Measurements from ENCODE around the gene CBX5. TPM values are rescaled to one million over a fixed set of nuclear protein-coding genes. Genes with fewer than 3 reads are reported as not detected.
"Not testable (repeated sequence)": the region's sequence is repeated elsewhere in the genome, so short reads cannot be mapped to it uniquely, and the experiment has no call there.

CBX5 gene
- total and polyA plus RNA-seq, 9 donors = 14.3 to 119 (median 94.1) TPM

DNA sequence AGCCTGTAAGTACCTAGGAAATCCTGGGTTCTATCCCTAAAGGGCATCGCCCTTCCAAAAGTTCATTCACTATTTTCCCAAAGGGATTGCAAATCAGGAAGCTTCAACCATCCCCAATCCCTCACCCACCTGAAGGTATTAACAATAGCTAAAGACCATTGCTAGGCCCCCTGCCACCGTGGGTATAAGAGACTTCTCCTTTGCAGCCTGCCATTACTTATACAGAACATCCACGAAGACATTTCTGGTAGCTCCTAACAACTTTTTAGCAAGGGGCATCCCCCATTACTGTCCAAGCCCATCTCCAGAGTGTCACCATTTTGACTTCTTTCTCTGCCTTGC lies 90.8 kb downstream of the CBX5 start:
- TF ChIP-seq, protein P1, sequence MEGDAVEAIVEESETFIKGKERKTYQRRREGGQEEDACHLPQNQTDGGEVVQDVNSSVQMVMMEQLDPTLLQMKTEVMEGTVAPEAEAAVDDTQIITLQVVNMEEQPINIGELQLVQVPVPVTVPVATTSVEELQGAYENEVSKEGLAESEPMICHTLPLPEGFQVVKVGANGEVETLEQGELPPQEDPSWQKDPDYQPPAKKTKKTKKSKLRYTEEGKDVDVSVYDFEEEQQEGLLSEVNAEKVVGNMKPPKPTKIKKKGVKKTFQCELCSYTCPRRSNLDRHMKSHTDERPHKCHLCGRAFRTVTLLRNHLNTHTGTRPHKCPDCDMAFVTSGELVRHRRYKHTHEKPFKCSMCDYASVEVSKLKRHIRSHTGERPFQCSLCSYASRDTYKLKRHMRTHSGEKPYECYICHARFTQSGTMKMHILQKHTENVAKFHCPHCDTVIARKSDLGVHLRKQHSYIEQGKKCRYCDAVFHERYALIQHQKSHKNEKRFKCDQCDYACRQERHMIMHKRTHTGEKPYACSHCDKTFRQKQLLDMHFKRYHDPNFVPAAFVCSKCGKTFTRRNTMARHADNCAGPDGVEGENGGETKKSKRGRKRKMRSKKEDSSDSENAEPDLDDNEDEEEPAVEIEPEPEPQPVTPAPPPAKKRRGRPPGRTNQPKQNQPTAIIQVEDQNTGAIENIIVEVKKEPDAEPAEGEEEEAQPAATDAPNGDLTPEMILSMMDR (IDR thresholded peaks at IDR 0.05) = no peak
- TF ChIP-seq POLR2A (IDR thresholded peaks at IDR 0.05) (no peak), EP300 (IDR thresholded peaks at IDR 0.05) (no peak)
- no peaks in the 10 kb centered on the region for H3K9me3 ChIP-seq
- no peak overlapping the region for H3K4me3 ChIP-seq
- H3K27ac ChIP-seq = no peak overlapping the region
- no peaks in the 10 kb centered on the region for H3K27me3 ChIP-seq
- WGBS, 3 donors = 7 to 11% (median 10%) methylated on average over 3 of the region's 3 CpGs
- DNase-seq = no peak
- H3K36me3 ChIP-seq = no peaks in the 10 kb centered on the region
- intact Hi-C loops (cut with DNase I) = loop anchor here in 1 of 4 donors (5.0 kb wide), 1 partner anchor 57 kb away; no protein-coding TSS in a partner anchor
- H3K4me1 ChIP-seq (ENCODE audit: insufficient read depth) = no peaks in the 10 kb centered on the region

DNA sequence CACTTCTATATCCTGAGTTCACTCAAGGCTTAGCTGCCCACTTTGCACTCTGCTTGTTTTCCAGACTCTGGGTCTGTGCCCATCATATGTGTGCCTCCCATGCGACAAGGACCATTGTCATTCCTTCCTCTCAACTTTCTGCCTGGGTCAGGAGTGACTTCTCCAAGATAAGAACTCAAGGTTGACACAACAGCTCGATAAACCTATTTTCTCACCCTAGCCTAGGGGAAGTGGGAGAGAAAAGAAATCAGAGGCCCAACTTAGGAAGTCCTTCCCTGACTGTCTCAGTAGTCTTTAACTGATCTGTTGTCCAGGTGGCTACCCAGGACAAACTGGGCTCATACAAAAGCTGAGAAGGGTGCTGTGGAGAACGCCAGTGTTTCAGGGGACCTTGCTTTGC lies 92.8 kb downstream of the CBX5 start:
- TF ChIP-seq EP300 (IDR thresholded peaks at IDR 0.05) (no peak), POLR2A (IDR thresholded peaks at IDR 0.05) (no peak)
- TF ChIP-seq, protein P1 (IDR thresholded peaks at IDR 0.05) = no peak
- H3K4me1 ChIP-seq (ENCODE audit: insufficient read depth) = no peaks in the 10 kb centered on the region
- 92 to 96% (median 93%) methylated on average over 3 of the region's 3 CpGs for WGBS, 3 donors
- no peak for DNase-seq
- H3K27ac ChIP-seq = no peak overlapping the region
- H3K4me3 ChIP-seq = no peak overlapping the region
- no peaks in the 10 kb centered on the region for H3K27me3 ChIP-seq
- H3K9me3 ChIP-seq = no peaks in the 10 kb centered on the region
- intact Hi-C loops (cut with DNase I) = loop anchor here in 1 of 4 donors (5.0 kb wide), 1 partner anchor 55 kb away; no protein-coding TSS in a partner anchor
- H3K36me3 ChIP-seq = no peaks in the 10 kb centered on the region

DNA sequence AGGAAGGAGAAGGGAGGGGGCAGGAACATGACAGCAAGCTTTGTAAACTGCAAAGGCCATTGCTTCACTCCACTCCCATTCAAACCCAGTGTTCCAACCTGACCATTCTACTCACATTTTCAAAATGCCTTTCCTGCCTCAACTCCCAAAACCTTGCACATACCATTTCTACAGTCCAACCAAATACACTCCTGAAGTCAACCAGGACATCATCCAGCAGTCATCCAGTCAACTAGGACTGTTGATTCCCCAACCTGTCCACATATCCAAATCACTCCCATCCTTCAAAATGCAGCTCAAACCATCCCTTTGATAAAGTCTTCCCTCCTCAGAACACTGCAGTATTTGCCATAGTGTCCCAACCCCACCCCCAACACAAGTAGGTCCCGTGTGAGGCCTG lies 94.0 kb downstream of the CBX5 start:
- Histone ChIP-seq H3K36me3 (no peaks in the 10 kb centered on the region), H3K4me1 (ENCODE audit: insufficient read depth) (no peaks in the 10 kb centered on the region), H3K4me3 (no peak overlapping the region), H3K27me3 (no peaks in the 10 kb centered on the region), H3K9me3 (no peaks in the 10 kb centered on the region), H3K27ac (no peak overlapping the region)
- 75 to 96% (median 80%) methylated on average over 1 of the region's 1 CpG for WGBS, 3 donors
- no peak for TF ChIP-seq EP300 (IDR thresholded peaks at IDR 0.05)
- TF ChIP-seq POLR2A (IDR thresholded peaks at IDR 0.05) = no peak
- TF ChIP-seq, protein P1 (IDR thresholded peaks at IDR 0.05) = no peak
- no peak for DNase-seq
- intact Hi-C loops (cut with DNase I) = loop anchor here in 1 of 4 donors (5.0 kb wide), 1 partner anchor 54 kb away; no protein-coding TSS in a partner anchor

DNA sequence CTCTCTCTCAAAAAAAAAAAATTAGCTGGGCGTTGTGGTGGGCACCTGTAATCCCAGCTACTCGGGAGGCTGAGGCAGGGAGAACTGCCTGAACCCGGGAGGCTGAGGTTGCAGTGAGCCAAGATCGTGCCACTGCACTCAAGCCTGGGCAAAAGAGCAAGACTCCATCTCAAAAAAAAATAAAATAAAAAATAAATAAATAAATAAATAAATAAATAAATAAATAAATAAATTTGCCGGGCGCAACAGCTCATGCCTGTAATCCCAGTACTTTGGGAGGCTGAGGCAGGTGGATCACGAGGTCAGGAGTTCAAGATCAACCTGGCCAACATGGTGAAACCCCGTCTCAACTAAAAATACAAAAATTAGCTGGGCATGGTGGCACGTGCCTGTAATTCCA lies 94.6 kb downstream of the CBX5 start:
- not testable (repeated sequence) for H3K27ac ChIP-seq; H3K36me3 ChIP-seq; H3K4me3 ChIP-seq; H3K9me3 ChIP-seq; DNase-seq; H3K27me3 ChIP-seq; H3K4me1 ChIP-seq (ENCODE audit: insufficient read depth)
- intact Hi-C loops (cut with DNase I) = loop anchor here in 1 of 4 donors (5.0 kb wide), 1 partner anchor 53 kb away; no protein-coding TSS in a partner anchor
- 90 to 92% (median 92%) methylated on average over 9 of the region's 9 CpGs for WGBS, 3 donors

DNA sequence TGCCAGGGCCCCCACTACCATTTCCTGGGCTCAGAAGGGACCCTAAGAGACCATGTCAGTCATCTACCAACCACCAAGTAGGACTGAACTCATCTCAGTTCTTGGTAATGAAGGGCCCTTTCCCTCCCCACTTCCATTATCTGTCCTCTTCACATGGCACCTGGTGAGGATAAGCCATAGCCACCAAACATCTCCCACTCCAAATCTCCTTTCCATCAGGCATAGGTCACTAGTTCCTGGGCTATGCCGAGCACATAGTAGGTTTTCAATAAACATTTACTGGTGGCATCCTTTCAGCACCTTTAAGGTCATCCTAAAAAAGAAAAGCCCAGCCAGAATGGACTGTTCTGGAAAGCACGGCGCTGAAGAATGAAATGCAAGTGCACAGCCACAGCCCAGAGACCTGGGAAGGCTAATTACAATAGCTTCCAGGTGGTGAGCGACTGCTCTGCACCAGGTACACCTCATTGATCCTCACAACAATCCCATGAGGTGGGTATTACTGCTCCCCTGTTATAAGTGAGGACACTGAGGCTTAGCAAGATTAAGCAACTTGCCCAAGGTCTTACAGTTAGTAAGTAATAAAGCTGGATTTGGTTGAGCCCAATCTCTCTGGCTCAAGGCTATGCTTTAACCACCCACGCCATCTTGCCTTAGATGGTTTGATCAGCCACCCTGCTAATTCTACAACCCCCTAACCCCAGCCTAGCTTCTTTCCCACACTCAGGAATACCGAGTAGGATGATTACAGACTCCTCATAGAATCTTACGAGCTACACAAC lies 95.7 kb downstream of the CBX5 start:
- TF ChIP-seq POLR2A (IDR thresholded peaks at IDR 0.05) = no peak
- H3K4me3 ChIP-seq = no peak overlapping the region

More for the DNA sequence above, 95.7 kb downstream of the CBX5 start:
- intact Hi-C loops (cut with DNase I) = no loop called here
- 87 to 94% (median 89%) methylated on average over 7 of the region's 7 CpGs for WGBS, 3 donors
- Histone ChIP-seq H3K27me3 (no peaks in the 10 kb centered on the region), H3K9me3 (no peaks in the 10 kb centered on the region), H3K4me1 (ENCODE audit: insufficient read depth) (no peaks in the 10 kb centered on the region), H3K27ac (no peak overlapping the region), H3K36me3 (no peaks in the 10 kb centered on the region)
- DNase-seq = no peak

All from ovary (tissue), 9 donors.